Stimulated activated CD4-positive, alpha-beta T cell treated with anti-CD3 and anti-CD28 coated beads, Interleukin-1b, Interleukin-23, amount 100 ng/mL, for 48 hours (primary cell): ENCODE results near the gene NR1H3.
"Not testable (repeated sequence)": the region's sequence is repeated elsewhere in the genome, so short reads cannot be mapped to it uniquely, and the experiment has no call there.

Experiments used
- DNase-seq: peaks from one replicate; pipeline ENCODE4 v3.0.0-alpha.2; 2020

The NR1H3 gene

GRCh38 chr11:47308050-47308823 lies 50.4 kb downstream of the NR1H3 start:
- DNase-seq = no peak

DNA sequence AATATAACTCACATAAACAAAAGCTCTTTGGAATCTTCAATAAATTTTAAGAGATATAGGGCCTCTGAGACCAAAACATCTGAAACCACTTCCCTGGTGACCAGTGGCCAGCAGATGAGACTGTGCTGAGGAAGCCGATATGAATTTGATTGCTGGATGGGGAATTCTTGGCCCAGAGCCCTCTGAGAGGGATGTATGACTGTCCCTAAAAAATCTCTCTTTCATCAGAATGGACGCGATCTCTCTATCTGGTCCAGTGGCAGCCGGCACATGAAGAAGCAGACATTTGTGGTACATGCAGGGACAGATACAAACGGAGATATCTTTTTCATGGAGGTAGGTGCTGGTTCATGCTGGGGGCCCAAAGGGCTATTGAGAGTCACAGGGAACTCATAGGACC lies 57.2 kb downstream of the NR1H3 start:
- no peak for DNase-seq

DNA sequence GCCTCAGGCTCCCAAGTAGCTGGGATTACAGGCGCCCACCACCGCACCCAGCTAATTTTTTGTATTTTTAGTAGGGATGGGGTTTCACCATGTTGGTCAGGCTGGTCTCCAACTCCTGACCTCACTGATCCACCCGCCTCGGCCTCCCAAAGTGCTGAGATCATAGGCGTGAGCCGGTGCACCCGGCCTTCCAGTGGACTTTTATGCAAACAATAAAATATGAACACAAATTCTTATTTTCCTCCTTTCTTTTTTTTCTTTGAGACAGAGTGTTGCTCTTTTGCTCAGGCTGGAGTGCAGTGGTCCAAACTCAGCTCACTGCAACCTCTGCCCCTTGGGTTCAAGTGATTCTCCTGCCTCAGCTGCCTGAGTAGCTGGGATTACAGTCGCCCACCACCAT lies 58.7 kb downstream of the NR1H3 start:
- not testable (repeated sequence) for DNase-seq

GRCh38 chr11:47317064-47317828 lies 59.5 kb downstream of the NR1H3 start:
- DNase-seq = no peak

GRCh38 chr11:47318166-47318565 lies 60.4 kb downstream of the NR1H3 start:
- DNase-seq = no peak
